Mononuclear cell (primary cell): ENCODE measurements around the gene SEMA3G. TPM values are rescaled to one million over a fixed set of nuclear protein-coding genes. Genes with fewer than 3 reads are reported as not detected.

Experiments
- H3K27me3 ChIP-seq: 2 replicates; pipeline ENCODE4 v1.6.0; 2011; ENCODE audit warnings: low read length, control low read depth; ENCODE audit not compliant: insufficient read depth
- H3K4me1 ChIP-seq: 2 replicates; pipeline ENCODE4 v1.5.1; 2011; ENCODE audit warnings: mild to moderate bottlenecking, low read length, control low read depth; ENCODE audit not compliant: insufficient read depth
- H3K4me3 ChIP-seq: 2 replicates; pipeline ENCODE4 v1.5.1; 2011; ENCODE audit warnings: mild to moderate bottlenecking, low read length, moderate library complexity
- H3K9me3 ChIP-seq: 2 replicates; pipeline ENCODE4 v1.5.1; 2011; ENCODE audit warnings: low read depth, mild to moderate bottlenecking, control low read depth, low read length
- total RNA-seq: library from RNA; depleted of rRNA; stranded (reverse); fragments of >200 nt; gene quantifications from one replicate; pipeline ENCODE4 v1.2.3, GENCODE V29; 2012

Gene SEMA3G
- total RNA-seq, 1 donor: 0.31 TPM

GRCh38 chr3:52429779-52430415 is 15.0 kb downstream of the SEMA3G start:
- Histone ChIP-seq H3K4me1 (peaks cover 18% of the 10 kb centered on the region), H3K4me3 (no peak overlapping the region), H3K27me3 (no peaks in the 10 kb centered on the region), H3K9me3 (no peaks in the 10 kb centered on the region)

DNA sequence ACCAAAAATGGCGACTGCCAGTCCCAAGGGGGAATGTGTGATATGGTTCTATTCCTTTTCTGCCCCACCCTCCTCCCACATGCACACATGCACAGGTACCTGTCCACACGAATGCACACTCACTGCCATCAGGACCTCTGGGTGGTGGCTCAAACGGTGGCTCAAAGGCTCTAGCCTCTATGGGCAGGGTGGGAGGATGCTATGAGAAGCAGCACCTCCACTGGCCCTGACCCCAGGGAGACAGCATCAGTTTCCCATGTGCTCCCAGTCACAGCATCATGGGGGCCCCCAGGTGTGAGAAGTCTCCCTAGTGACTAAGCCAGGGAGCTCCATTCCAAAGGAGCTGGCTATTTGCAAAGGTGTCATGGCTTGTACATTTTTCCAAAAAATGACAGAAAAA is 15.9 kb downstream of the SEMA3G start:
- peaks cover 18% of the 10 kb centered on the region for H3K4me1 ChIP-seq
- H3K4me3 ChIP-seq: no peak overlapping the region
- no peaks in the 10 kb centered on the region for H3K27me3 ChIP-seq
- H3K9me3 ChIP-seq: no peaks in the 10 kb centered on the region

DNA sequence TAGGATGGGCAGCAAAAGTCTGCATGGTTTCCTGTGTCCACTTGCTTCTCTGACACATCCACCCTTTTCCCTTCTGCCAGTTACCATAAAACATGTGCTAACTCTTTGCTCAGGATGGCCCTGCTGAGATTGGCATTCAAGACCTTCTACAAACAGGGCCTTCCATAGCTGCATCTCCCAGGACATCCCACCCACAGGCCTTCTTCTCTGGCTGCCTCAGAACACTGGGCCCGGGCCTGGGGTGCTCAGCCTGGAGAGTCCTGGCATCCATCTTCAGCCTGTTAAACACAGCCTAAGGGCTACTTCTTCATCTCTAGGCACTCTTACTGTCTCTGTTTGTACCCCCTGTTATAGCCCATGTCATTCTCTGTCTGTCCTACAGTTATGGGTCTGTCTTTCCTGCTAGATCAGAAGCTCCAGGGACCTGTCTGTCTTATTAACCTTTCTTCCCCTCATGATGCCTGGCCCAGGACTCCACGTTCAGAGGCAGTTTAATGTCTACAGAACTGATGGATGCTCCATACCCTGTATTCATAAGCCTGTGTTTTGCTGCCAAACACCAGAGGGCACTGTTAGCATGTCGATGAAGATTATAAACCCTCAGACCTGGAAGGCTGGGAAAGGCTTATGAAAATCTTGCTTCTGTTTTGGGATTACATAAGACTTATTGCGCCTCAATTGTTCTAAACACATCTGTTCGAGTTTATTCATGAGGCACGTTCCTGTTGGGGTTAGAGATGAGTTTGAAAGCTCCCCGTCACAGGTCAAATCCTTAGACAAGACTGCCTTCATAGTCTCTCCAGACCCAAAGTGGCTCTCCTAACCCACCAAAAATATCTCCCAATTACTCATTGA is 16.5 kb downstream of the SEMA3G start:
- Histone ChIP-seq H3K4me3 (no peak overlapping the region), H3K9me3 (no peaks in the 10 kb centered on the region), H3K27me3 (no peaks in the 10 kb centered on the region), H3K4me1 (peaks cover 14% of the 10 kb centered on the region)

DNA sequence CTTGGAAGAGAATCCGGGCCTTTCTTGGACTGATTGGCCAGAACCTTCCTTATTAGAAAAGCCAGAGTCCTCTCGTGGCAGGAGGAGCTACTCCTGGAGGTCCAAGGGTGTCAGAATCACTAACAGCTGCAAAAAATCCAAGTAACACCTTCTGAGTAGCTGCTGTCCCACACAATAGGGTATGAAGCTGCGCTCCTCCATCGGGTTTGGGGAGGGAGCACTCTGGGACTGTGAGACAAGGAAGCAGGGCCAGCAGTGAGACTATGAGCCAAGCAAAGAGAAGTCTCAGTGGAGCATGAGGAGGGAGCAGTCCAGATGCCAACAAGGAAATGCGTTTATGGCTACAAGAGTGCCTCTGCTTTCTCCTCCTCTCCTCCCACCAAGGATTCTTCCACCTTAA is 21.7 kb downstream of the SEMA3G start:
- no peaks in the 10 kb centered on the region for H3K27me3 ChIP-seq
- H3K9me3 ChIP-seq: no peaks in the 10 kb centered on the region
- H3K4me3 ChIP-seq: no peak overlapping the region
- H3K4me1 ChIP-seq: no peaks in the 10 kb centered on the region

DNA sequence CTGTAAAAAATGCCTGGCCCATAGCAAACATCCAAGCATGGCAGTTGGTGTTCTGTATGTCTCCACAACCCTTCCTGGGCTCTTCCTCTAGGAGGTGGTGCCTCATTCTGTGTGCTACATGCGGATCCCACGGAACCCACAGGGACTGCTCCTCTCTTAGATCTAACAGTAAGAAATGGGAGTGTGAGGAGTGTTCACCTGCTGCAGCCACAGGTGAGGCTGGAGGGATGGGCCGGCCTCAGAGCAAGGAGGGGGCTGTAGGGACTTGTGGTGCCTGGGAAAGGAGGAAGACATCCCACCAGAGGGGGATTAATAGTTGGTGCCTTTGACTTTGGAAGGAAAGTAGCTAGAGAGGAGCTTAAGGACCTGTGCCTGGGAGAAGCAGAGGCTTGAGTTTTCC is 22.2 kb downstream of the SEMA3G start:
- no peaks in the 10 kb centered on the region for H3K4me1 ChIP-seq
- H3K4me3 ChIP-seq: no peak overlapping the region
- H3K27me3 ChIP-seq: no peaks in the 10 kb centered on the region
- H3K9me3 ChIP-seq: no peaks in the 10 kb centered on the region

DNA sequence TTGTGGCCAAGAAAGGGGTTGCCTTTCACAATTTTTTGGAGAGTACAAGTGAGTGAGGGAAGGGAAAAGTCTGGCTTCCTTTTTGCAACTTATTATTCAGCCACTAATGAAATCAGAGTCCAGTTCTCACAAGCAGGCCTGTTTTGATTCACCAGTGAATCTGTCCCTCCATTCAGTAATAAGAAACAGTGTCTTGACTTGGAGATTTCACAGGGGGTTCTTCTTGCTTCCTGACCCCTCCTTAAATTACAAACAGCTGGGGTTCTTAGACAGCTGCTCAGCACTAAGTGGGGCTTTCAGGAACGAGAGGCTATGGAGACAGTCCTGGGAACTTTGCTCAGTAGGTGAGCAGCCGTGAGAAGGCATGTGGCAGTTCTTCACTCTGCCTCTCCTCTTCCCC is 24.5 kb downstream of the SEMA3G start:
- Histone ChIP-seq H3K9me3 (no peaks in the 10 kb centered on the region), H3K4me1 (peaks cover 8% of the 10 kb centered on the region)

DNA sequence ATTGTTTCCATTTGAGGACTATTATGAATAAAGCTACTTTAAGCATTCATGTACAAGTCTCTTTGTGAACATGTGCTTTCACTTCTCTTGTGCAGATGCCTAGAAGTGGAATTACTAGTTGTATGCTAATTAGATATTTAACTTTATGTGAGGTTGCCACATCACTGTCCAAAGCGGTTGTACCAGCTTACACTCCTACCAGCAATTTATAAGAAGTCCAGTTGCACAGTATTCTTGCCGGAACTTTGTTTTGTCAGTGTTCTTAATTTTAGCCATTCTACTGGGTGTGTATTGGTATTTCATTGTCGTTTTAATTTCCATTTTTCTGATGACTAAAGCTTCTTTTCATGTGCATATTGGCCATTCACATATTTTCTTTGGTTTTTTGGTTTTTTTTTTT is 29.1 kb downstream of the SEMA3G start:
- H3K4me3 ChIP-seq: no peak overlapping the region
- H3K4me1 ChIP-seq: peaks cover 30% of the 10 kb centered on the region
- H3K9me3 ChIP-seq: no peaks in the 10 kb centered on the region
- no peaks in the 10 kb centered on the region for H3K27me3 ChIP-seq

More for the DNA sequence above, 24.5 kb downstream of the SEMA3G start:
- no peaks in the 10 kb centered on the region for H3K27me3 ChIP-seq
- no peak overlapping the region for H3K4me3 ChIP-seq

- H3K27me3 ChIP-seq: no peaks in the 10 kb centered on the region
- no peaks in the 10 kb centered on the region for H3K9me3 ChIP-seq
- H3K4me1 ChIP-seq: peaks cover 38% of the 10 kb centered on the region
- H3K4me3 ChIP-seq: no peak overlapping the region
Measured at GRCh38 chr3:52408466-52408865, 36.4 kb downstream of the SEMA3G start.

DNA sequence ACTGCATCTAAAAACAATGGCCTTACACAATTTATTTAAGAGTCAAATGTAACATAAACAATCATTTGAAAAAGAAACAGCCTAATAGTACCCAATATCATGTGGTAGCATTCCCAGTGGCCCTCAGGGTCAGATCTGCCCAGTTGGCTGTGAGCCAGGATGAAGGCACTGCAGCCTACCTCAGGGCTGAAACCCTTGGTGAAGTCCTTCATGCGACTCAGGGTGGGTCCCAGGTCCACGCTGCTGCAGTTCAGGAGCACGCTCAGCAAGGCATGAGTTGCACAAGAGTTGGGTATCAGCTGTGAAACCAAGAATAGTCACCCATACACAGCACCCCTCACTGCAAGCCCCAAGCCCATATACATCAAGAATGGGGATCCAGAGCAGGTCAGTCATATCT is 37.1 kb downstream of the SEMA3G start:
- Histone ChIP-seq H3K4me3 (no peak overlapping the region), H3K27me3 (no peaks in the 10 kb centered on the region), H3K4me1 (peaks cover 36% of the 10 kb centered on the region), H3K9me3 (no peaks in the 10 kb centered on the region)

DNA sequence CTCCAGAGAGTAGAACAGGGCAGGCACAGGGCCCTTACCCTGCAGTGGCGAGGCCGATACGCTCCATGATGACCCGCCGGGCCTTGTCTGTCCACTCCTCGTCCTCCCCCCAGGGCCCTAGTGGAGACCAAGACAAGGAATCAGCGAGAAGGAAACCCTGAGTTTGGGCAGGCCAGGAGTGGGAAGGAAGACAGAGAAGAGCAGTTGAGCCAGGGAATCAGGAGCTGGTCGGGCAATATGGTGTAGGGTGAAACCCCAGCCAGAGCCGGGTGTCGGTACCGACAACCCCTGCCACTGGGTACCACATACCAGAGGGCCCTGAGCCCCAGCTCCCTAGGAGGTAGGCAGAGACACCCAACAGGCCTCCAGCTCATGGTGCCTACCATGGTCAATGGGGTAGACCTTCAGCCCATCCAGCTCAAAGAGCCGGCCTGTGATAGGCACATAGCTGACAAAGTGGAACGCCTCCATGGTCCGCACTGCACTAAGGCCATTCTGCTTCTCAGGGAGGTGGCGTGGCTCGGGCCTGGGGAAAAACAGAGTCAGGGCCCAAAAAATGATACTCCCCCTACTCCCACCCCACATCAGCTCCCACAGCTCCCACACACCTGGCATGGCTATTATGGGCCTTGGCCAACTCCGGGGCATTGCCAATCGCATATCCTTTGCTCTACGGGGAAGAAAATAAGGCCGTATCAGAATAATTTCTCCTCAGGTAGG is 38.0 kb downstream of the SEMA3G start:
- Histone ChIP-seq H3K27me3 (no peaks in the 10 kb centered on the region), H3K4me1 (peaks cover 28% of the 10 kb centered on the region)

DNA sequence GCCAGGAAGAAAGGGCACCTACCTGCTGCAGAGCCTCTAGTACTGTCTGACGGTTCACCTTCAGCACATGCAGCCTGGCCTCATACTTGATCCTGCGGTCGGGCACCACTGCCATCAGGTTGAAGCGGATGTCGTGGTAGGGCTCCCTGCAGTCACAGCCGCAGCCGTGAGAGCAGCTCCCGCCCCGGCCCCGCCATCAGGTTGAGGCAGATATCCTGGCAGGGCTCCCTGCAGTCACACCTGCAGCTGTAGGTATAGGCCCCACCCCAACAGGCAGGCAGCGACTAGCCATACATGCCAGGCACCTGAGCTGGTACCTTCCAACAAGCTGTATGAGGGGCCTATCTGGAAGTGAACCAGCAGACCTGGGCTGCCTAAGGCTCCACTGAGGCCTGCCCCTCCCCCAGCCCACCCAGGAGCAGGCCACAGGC is 38.7 kb downstream of the SEMA3G start:
- H3K27me3 ChIP-seq: no peaks in the 10 kb centered on the region
- peaks cover 20% of the 10 kb centered on the region for H3K4me1 ChIP-seq
- no peaks in the 10 kb centered on the region for H3K9me3 ChIP-seq
- no peak overlapping the region for H3K4me3 ChIP-seq

More for the DNA sequence above, 38.0 kb downstream of the SEMA3G start:
- Histone ChIP-seq H3K9me3 (no peaks in the 10 kb centered on the region), H3K4me3 (no peak overlapping the region)

- Histone ChIP-seq H3K4me3 (no peak overlapping the region), H3K27me3 (no peaks in the 10 kb centered on the region), H3K4me1 (peaks cover 16% of the 10 kb centered on the region), H3K9me3 (no peaks in the 10 kb centered on the region)
Measured at GRCh38 chr3:52405601-52406110, 39.2 kb downstream of the SEMA3G start.

- Histone ChIP-seq H3K27me3 (no peaks in the 10 kb centered on the region), H3K4me3 (no peak overlapping the region), H3K4me1 (peaks cover 16% of the 10 kb centered on the region), H3K9me3 (no peaks in the 10 kb centered on the region)
Measured at GRCh38 chr3:52405066-52405465, 39.8 kb downstream of the SEMA3G start.

- Histone ChIP-seq H3K4me1 (peaks cover 14% of the 10 kb centered on the region), H3K4me3 (no peak overlapping the region), H3K9me3 (no peaks in the 10 kb centered on the region), H3K27me3 (no peaks in the 10 kb centered on the region)
Measured at GRCh38 chr3:52404391-52404790, 40.5 kb downstream of the SEMA3G start.

DNA sequence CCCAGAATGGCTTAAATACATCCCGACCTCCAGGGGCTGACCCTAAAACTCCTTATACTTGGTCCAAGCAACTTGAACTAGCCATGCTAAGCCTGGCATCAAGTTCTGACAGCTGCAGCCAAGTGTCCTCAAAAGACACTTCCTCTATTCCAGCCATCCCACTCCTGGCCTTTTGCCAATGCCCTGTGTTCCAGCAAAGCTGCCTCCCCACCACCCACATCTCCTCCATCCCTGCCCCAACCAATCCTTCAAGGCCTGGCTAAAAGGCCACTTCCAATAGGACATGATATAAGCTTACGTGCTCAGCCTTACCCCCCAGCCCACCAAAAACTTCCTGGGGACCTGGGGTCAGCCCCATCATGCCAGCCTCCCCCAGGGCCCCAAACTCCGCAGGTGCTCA is 40.9 kb downstream of the SEMA3G start:
- Histone ChIP-seq H3K4me3 (no peak overlapping the region), H3K4me1 (peaks cover 9% of the 10 kb centered on the region), H3K27me3 (no peaks in the 10 kb centered on the region), H3K9me3 (no peaks in the 10 kb centered on the region)
